Neural progenitor cell (in vitro differentiated cells): ENCODE results near the gene OGDHL. TPM values are rescaled to one million over a fixed set of nuclear protein-coding genes. Genes with fewer than 3 reads are reported as not detected.

ENCODE experiments used
- DNase-seq: peaks from one replicate; pipeline ENCODE4 v3.0.0-alpha.2; 2016; ENCODE audit warnings: low spot score
- H2AFZ ChIP-seq: fragments of 200-600 bp; sonication (generic); replicated peaks from 2 replicates; pipeline ENCODE4 v1.6.1; 2016; ENCODE audit warnings: antibody characterized with exemption
- H3F3A ChIP-seq: fragments of 200-600 bp; sonication (generic); 2 replicates; pipeline ENCODE4 v1.6.1; 2016; ENCODE audit warnings: antibody characterized with exemption, low read depth
- H3K27ac ChIP-seq: fragments of 200-600 bp; sonication (generic); 2 replicates; pipeline ENCODE4 v1.5.1; 2016; ENCODE audit warnings: mild to moderate bottlenecking
- H3K27me3 ChIP-seq: fragments of 200-600 bp; sonication (generic); 2 replicates; pipeline ENCODE4 v1.6.1; 2016; ENCODE audit warnings: mild to moderate bottlenecking, moderate library complexity
- H3K36me3 ChIP-seq: fragments of 200-600 bp; sonication (generic); 2 replicates; pipeline ENCODE4 v1.5.1; 2016
- H3K4me1 ChIP-seq: fragments of 200-600 bp; sonication (generic); 2 replicates; pipeline ENCODE4 v1.6.1; 2016; ENCODE audit warnings: mixed run types
- H3K4me2 ChIP-seq: fragments of 200-600 bp; sonication (generic); 2 replicates; pipeline ENCODE4 v1.6.1; 2016
- H3K4me3 ChIP-seq: fragments of 200-600 bp; sonication (generic); 2 replicates; pipeline ENCODE4 v1.5.1; 2016
- H3K79me2 ChIP-seq: fragments of 200-600 bp; sonication (generic); 2 replicates; pipeline ENCODE4 v1.6.1; 2016; ENCODE audit warnings: low read depth
- H3K9ac ChIP-seq: fragments of 200-600 bp; sonication (generic); 2 replicates; pipeline ENCODE4 v1.6.1; 2016
- H3K9me3 ChIP-seq: fragments of 200-600 bp; sonication (generic); 2 replicates; pipeline ENCODE4 v1.5.1; 2016; ENCODE audit warnings: low read depth
- H4K20me1 ChIP-seq: fragments of 200-600 bp; sonication (generic); 2 replicates; pipeline ENCODE4 v1.6.1; 2016; ENCODE audit warnings: low read depth
- H3K27ac Mint-ChIP-seq: 3 replicates; pipeline ENCODE4 v1.8.0; 2021; ENCODE audit warnings: mixed read lengths
- H3K27me3 Mint-ChIP-seq: 2 replicates; pipeline ENCODE4 v1.8.0; 2022; ENCODE audit warnings: low read depth, mild to moderate bottlenecking, inconsistent platforms, moderate library complexity, mixed read lengths; ENCODE audit not compliant: insufficient read depth
- H3K36me3 Mint-ChIP-seq: 3 replicates; pipeline ENCODE4 v1.8.0; 2021; ENCODE audit warnings: mixed read lengths
- H3K4me1 Mint-ChIP-seq: 3 replicates; pipeline ENCODE4 v1.8.0; 2021; ENCODE audit warnings: mixed read lengths
- H3K4me3 Mint-ChIP-seq: 3 replicates; pipeline ENCODE4 v1.8.0; 2021; ENCODE audit warnings: mild to moderate bottlenecking, moderate library complexity, mixed read lengths
- H3K9me3 Mint-ChIP-seq: 3 replicates; pipeline ENCODE4 v1.8.0; 2020; ENCODE audit warnings: mixed read lengths
- CTCF ChIP-seq: fragments of 200-600 bp; sonication (generic); IDR thresholded peaks from 2 replicates; pipeline ENCODE4 v1.5.1; 2017; ENCODE audit warnings: antibody characterized with exemption, mild to moderate bottlenecking
- EZH2 ChIP-seq: fragments of 200-600 bp; sonication (generic); IDR thresholded peaks from 2 replicates; pipeline ENCODE4 v1.6.1; 2017; ENCODE audit warnings: antibody characterized with exemption, mild to moderate bottlenecking, moderate library complexity
- EZH2phosphoT487 ChIP-seq: fragments of 200-600 bp; sonication (generic); IDR thresholded peaks from 2 replicates; pipeline ENCODE4 v1.6.1; 2017; ENCODE audit warnings: antibody characterized with exemption
- total RNA-seq: library from RNA; depleted of rRNA; stranded (reverse); fragments of >200 nt; gene quantifications from 2 replicates; pipeline ENCODE4 v1.2.3, GENCODE V29; 2015; ENCODE audit warnings: low replicate concordance

The OGDHL gene
- total RNA-seq, 1 donor from 2014 or later = 0.34 TPM

- no peak overlapping the region for H3K4me3 ChIP-seq
- DNase-seq = no peak
- H2AFZ ChIP-seq = no peak overlapping the region
- no peak for TF ChIP-seq EZH2phosphoT487
- TF ChIP-seq EZH2 = no peak
- TF ChIP-seq CTCF = no peak
- Mint-ChIP-seq H3K27me3 (peaks cover 13% of the 10 kb centered on the region), H3K27ac (no peak overlapping the region), H3K4me1 (peaks cover 7% of the 10 kb centered on the region), H3K9me3 (no peaks in the 10 kb centered on the region), H3K4me3 (peak overlapping the region; percentile 83), H3K36me3 (no peaks in the 10 kb centered on the region)
- H3K9ac ChIP-seq = no peak overlapping the region
- H3F3A ChIP-seq = peaks cover 11% of the 10 kb centered on the region
- H4K20me1 ChIP-seq = peaks cover 27% of the 10 kb centered on the region
- peaks cover 40% of the 10 kb centered on the region for H3K27me3 ChIP-seq
- no peaks in the 10 kb centered on the region for H3K36me3 ChIP-seq
- H3K9me3 ChIP-seq = no peaks in the 10 kb centered on the region
- H3K4me1 ChIP-seq = peaks cover 5% of the 10 kb centered on the region
- no peak overlapping the region for H3K4me2 ChIP-seq
- H3K79me2 ChIP-seq = no peaks in the 10 kb centered on the region
- no peak overlapping the region for H3K27ac ChIP-seq
These were observed 1.3 kb downstream of the OGDHL start for GRCh38 chr10:49760789-49761188.

- H3K4me1 ChIP-seq = peaks cover 5% of the 10 kb centered on the region
- H3K79me2 ChIP-seq = no peaks in the 10 kb centered on the region
- TF ChIP-seq CTCF (no peak), EZH2phosphoT487 (no peak)
- peaks cover 7% of the 10 kb centered on the region for H3K4me1 Mint-ChIP-seq
- H3K4me3 Mint-ChIP-seq = peak overlapping the region; percentile 24
- H3F3A ChIP-seq = peaks cover 11% of the 10 kb centered on the region
- DNase-seq = no peak
- H3K4me2 ChIP-seq = no peak overlapping the region
- H3K27ac Mint-ChIP-seq = no peak overlapping the region
- no peak overlapping the region for H2AFZ ChIP-seq
- no peaks in the 10 kb centered on the region for H3K36me3 Mint-ChIP-seq
- no peaks in the 10 kb centered on the region for H3K9me3 ChIP-seq
- H3K36me3 ChIP-seq = no peaks in the 10 kb centered on the region
- H3K9ac ChIP-seq = no peak overlapping the region
- peaks cover 13% of the 10 kb centered on the region for H3K27me3 Mint-ChIP-seq
- H3K27ac ChIP-seq = no peak overlapping the region
- H4K20me1 ChIP-seq = peaks cover 27% of the 10 kb centered on the region
- H3K9me3 Mint-ChIP-seq = no peaks in the 10 kb centered on the region
- H3K27me3 ChIP-seq = peaks cover 40% of the 10 kb centered on the region
- no peak overlapping the region for H3K4me3 ChIP-seq
These were observed 2.2 kb downstream of the OGDHL start for GRCh38 chr10:49759787-49760551.

- Histone ChIP-seq H4K20me1 (peaks cover 21% of the 10 kb centered on the region), H3K9ac (no peak overlapping the region), H2AFZ (no peak overlapping the region), H3K4me1 (peaks cover 5% of the 10 kb centered on the region), H3K79me2 (no peaks in the 10 kb centered on the region), H3K36me3 (no peaks in the 10 kb centered on the region), H3K4me2 (no peak overlapping the region), H3K4me3 (no peak overlapping the region), H3K27me3 (peaks cover 30% of the 10 kb centered on the region), H3K9me3 (no peaks in the 10 kb centered on the region), H3K27ac (no peak overlapping the region), H3F3A (peaks cover under 1% of the 10 kb centered on the region)
- Mint-ChIP-seq H3K36me3 (no peaks in the 10 kb centered on the region), H3K4me1 (peaks cover 7% of the 10 kb centered on the region), H3K9me3 (no peaks in the 10 kb centered on the region), H3K4me3 (no peak overlapping the region), H3K27ac (no peak overlapping the region), H3K27me3 (peaks cover 10% of the 10 kb centered on the region)
- TF ChIP-seq CTCF (no peak), EZH2 (no peak), EZH2phosphoT487 (no peak)
- no peak for DNase-seq
These were observed 3.7 kb downstream of the OGDHL start for GRCh38 chr10:49758249-49758930.
